Adipose tissue (tissue), 3 donors: ENCODE data around the gene KCNMB1. TPM values are rescaled to one million over a fixed set of nuclear protein-coding genes. Genes with fewer than 3 reads are reported as not detected.

ENCODE experiments used
- H3K27ac ChIP-seq: one replicate; pipeline ENCODE4 v1.5.1; 2013; ENCODE audit warnings: low read depth, low read length
- WGBS, 3 donors: extraction: QIAGEN DNeasy Blood & Tissue Kit; methylation state at CpG; one replicate each; pipeline ENCODE4 v1.1.7; 2013; 5-methylcytosine and 5-hydroxymethylcytosine counted together
- polyA plus RNA-seq, 3 donors: library from polyadenylated mRNA; stranded (reverse); fragments of 200-250 nt; gene quantifications; one replicate each; pipeline ENCODE4 v1.2.3, GENCODE V29; 2013
- donor health status: healthy with polysubstance abuse.
- donor health status: Bipolar disorder and iron deficiency.
- donor health status: healthy.

KCNMB1 gene
- polyA plus RNA-seq, 3 donors = 0.21 to 1.2 (median 0.79) TPM

DNA sequence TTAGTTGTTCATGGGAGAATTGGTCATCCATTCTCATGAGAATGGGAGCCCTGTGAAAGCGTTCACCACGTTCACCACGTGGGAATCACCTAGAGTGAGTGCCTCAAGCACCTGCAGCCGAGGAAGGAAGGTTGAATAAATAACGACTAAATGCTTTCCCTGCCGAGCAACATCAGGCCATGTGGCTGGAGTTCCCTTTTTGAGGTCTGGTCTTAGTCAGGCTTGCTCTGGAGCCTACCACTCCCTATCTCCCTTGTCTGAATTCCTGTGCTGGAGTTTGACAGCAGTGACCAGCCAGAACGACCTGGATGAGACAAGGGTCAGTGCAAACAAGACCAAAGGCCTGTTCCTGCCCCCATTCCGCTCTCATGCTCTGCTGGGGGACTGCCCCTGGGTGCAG lies 28.5 kb downstream of the KCNMB1 start:
- H3K27ac ChIP-seq = no peak overlapping the region
- 56 to 68% (median 65%) methylated on average over 8 of the region's 8 CpGs for WGBS, 3 donors

DNA sequence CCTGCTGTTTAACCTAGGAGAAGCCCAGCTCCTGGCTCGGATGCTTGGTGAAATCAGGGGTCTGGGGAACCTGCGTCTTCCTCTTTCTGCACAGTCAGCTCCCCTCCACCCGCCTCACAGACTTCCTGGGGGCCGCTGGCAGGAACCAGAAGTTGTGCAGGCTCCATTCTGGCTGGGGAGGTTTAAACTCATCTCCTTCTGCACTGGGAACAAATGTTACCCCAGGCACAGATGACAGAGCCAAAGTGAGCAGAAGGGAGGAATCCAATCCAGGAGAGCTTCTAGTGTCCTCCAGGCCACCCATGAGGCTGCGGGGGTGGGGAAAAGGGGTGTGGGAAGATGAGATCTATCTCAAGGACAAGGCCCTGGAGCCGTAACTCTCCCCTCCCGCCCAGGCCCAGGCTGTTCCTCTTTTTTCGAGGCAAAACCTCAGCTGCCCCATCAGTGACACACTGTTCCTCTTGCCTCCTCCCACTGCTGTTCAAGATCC lies 31.2 kb downstream of the KCNMB1 start:
- WGBS, 3 donors = 36 to 67% (median 37%) methylated on average over 8 of the region's 8 CpGs
- no peak overlapping the region for H3K27ac ChIP-seq

DNA sequence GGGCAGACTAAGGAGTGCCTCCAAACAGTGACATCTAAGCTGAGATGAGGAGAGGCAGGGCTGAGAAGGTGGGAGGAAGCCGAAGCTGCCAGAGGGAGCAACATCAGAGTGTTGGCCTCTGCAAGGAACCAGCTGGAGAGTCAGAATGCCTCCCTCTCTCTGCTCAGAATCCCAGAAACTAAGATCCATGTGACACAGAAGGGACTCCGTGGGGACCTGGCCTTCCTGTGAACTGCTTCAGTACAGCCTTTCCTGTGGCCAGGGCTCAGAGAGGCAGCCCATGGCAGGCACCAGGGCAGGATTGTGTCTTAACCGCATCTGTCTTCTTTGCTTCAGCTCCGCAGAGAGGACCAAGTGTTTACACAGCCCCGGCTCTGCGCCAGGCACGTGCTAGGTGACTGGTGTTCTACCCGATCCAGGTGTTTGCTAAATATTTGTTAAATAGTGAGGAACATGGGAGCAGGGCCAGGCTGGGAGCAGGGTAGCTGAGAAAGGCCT lies 33.5 kb downstream of the KCNMB1 start:
- 19 to 69% (median 52%) methylated on average over 8 of the region's 8 CpGs for WGBS, 3 donors
- no peak overlapping the region for H3K27ac ChIP-seq

DNA sequence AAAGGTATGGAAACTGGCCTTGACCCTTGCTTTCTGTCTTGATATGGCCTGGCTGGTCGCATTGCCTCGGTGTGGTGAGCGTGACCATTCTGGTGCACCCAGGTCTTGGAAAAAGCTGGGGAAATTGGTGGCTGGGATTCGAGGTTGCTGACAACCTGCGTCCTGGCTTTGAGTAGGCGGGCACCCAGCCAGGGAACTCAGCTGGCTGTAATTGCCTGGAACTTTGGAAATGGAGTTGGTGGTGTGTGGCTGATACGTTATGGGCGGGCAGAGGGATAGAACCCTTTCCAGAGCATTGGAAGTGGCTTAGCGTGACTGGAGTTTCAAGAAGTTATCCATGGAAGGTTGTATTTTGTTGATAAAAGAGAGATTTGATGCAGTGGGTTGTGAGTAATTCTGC lies 35.2 kb downstream of the KCNMB1 start:
- no peak overlapping the region for H3K27ac ChIP-seq
- WGBS, 3 donors = 65 to 84% (median 83%) methylated on average over 9 of the region's 9 CpGs

DNA sequence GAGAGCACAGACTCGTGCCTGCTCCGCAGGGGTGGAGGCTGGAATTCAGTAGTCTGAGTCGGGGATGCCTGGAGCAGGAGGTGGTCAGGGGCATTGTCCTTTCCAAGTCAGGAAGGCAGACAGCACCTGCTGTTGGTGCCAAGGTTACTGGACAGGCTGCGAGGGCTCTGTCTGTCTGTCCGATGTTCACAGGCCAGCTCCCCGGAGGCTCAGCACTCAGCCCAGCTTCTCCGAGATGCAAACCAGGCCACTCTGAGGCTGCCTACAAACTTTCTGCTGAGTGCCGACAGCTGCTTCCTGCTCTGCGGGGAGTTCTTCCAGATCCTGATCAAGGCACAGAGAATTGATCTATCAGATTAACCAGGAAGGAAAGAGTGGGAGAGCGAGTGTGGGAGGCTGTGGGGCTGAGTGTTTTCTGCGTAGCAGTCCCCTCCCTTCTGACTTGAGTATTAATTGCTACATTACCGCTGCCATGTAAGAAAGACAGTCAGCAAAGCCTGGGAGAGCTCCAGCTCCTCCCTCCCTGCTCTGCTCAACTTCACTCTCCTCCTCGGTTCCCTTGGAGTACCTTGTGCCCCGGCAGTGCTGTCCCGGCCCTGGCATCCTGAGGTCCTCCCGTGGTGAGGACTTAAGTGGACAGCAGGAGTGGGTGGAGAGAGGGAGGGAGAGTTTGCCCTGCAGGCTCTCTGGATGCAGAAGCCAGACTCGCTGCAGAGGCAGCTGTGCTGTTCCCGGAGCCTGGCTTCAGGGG lies 36.0 kb downstream of the KCNMB1 start:
- 18 to 25% (median 21%) methylated on average over 17 to 18 of the region's 18 CpGs for WGBS, 3 donors
- H3K27ac ChIP-seq = no peak overlapping the region

DNA sequence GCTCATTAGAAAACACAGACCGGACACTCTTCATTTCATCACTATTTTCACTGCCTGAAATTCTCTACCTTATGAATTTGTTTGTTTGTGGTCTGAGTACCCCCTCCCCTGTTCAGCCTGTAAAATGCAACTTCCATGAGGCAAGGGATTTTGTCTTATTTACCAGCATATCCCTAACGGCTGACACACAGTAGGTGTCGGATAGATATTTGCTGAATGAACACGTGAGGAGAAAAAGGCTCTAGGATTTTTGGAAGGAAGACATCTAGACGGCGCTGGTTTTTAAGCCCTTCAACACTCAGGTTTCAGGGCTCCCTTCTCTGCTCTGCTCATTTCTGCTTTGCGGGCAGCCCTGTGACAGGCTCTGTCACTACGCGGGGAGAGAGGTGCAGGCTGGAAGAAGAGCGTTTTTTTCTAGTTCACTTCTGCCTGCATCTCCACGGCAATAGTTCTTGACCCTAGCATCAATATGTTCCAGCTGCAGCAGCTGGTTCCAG lies 41.0 kb downstream of the KCNMB1 start:
- 34 to 48% (median 42%) methylated on average over 11 of the region's 11 CpGs for WGBS, 3 donors
- H3K27ac ChIP-seq = no peak overlapping the region

DNA sequence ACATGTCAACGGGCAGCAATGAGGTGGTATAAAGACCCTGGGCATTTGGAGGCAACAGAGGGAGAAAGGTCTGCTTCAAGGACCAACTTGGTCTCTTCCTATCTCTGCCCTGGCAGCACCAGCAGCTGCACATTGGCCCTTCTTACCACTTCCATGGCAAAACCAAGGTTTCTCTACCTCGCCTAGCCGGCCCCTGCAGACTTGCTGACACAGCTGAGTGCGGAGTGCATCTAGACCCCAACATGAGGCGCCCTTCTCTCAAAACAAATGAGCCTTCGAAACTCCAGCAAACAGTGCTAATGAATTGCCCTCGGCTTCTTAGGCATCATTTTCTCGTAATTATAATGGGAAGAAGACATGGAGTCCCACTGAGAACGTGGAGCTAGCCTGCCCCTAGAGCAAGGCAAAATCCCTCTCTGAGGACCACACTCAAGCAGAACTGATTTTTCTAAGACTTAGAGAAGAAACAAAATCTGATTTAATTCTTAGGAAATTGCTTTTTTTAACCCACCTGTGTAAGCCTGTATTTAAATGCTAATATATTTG lies 42.1 kb downstream of the KCNMB1 start:
- 62 to 94% (median 92%) methylated on average over 9 of the region's 9 CpGs for WGBS, 3 donors
- H3K27ac ChIP-seq = no peak overlapping the region

DNA sequence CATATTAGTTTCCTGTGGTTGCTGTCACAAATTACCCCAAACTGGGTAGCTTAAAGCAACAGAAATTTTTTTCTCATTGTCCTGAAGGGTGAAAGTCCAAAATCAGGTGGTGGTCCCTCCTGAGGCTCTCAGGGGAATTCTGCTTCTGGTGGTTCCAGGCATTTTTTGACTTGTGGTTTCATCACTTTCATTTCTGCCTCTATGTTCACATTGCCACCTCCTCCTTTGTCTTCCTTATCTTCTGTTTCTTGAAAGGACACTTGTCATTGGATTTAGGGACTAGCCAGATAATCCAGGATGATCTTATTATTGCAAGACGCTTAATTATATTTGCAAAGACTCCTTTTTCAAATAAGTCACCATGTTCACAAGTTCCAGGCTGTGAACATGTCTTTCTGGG lies 43.2 kb downstream of the KCNMB1 start:
- no peak overlapping the region for H3K27ac ChIP-seq
- WGBS, 3 donors = 70 to 97% (median 89%) methylated on average over 1 of the region's 1 CpG

DNA sequence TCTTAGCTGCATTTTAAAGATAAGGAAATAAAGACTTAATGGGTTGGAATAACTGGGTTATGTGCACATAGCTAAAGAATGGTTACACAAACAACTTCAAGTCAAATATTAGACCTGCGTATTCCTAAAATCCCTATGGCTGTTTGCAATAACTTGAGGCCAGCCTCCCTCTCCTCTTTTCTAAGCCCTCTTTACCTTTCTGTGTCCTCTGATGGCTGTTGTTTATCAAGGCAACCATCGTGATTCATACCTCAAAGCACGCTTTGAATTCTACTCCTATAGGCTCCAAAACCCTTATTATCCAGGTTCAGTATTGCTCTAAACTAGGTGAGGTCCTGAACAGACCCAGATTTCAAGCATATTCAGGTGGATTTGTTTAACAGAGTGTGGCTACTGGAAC lies 46.0 kb downstream of the KCNMB1 start:
- 78 to 97% (median 92%) methylated on average over 3 of the region's 3 CpGs for WGBS, 3 donors
- no peak overlapping the region for H3K27ac ChIP-seq

DNA sequence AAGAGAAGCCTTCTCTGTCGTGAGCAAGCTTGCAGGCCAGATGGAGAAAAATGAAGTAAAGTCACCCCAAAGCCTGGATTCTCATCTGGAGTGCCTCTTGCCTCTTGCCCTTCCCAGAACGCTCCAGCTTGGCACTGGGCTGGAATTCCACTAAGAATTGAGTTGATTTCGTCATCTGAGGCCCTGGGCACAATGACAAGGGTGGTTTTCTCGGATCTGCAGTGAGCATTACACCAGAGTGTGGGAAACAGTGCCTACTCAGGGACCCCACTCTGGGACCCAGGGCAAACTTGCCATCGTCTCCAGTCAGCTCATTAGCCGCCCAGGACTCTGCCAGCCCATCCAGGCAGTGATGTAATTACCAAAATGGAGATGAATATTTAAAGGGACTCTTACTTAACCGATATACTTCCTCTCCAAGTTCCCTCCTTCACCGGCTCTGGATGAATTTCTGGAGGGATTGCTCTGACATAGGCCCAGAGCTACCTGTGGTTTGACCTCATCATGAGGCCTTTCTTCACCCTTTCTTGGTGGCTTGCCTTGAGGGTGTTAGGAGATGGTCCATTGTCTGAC lies 46.9 kb downstream of the KCNMB1 start:
- H3K27ac ChIP-seq = no peak overlapping the region

DNA sequence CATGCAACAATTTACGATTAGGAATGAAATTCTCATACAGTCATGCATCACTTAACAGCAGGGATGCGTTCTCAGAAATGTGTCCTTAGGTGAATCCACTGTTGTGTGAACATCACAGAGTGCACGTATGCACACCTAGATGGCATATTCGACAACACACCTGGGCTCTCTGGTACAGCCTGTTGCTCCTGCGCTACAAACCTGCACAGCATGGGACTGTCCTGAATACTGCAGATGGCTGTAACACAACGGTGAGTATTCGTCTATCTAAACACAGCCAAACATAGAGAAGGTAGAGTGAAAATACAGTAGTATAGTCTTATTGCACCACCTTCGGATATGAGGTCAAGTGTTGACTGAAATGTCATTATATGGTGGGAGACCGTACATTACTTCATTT lies 47.6 kb downstream of the KCNMB1 start:
- WGBS, 3 donors = 86 to 95% (median 94%) methylated on average over 9 of the region's 9 CpGs

More for the DNA sequence above, 46.9 kb downstream of the KCNMB1 start:
- WGBS, 3 donors = 60 to 78% (median 67%) methylated on average over 8 of the region's 8 CpGs

DNA sequence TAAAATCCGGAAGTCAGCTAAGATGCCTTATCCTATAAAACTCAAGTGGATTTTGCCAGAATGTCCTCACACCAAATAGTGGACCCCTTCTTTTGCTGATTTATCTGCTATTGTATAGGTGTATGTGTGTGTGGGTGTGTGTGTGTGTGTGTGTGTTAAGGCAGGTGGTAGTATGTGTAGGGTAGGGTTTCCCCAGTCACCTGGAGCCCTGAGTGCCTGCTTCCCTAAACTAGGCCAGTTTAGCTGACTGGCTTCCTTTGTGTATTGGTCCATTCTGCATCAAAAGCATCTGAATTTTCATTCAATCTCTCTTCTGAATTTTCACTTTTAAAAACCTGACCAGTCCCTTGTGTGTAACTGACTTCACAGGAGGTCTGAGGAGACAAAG lies 49.4 kb downstream of the KCNMB1 start:
- 90 to 91% (median 91%) methylated on average over 1 of the region's 1 CpG for WGBS, 3 donors
- no peak overlapping the region for H3K27ac ChIP-seq

More for the DNA sequence above, 47.6 kb downstream of the KCNMB1 start:
- no peak overlapping the region for H3K27ac ChIP-seq

DNA sequence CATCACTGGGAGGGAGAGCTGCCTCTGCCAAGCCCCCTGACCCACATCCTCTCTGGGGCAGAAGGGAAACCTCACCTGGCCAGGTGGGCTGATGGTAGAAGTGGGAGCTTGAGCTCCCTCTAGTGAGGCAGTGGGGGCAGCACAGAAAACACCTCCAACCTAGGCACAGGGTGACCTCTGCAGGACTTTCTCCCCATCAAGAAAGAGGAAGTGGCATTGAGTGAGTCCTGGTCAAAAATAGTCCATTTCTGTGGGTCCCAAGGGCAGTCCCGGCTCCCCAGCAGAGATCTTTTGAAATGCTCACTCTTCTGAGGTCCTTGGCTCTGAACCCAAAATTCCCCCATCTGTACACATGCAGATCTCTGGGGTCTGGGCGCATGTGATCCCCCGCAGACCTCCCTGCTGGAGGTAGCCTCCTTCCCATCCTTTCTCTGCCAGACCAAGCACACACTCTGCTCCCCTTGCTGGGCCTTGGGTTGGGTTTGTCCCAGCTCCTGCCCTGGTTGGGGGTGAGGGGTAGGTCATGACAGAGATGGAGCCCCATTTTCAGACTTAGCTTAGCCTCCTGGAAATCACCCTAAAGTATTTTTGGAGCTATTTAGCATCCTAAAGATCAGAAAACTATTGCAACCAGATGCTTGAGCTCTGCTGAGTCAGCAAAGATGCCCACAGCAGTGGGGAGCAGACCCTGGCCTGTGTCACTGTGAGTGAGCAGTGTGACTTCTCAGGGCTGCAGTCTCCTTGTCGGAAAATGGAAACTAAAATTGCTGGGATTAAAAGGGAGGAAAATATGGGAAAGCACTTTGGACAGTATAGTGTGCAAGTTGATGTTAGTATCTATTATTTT lies 50.0 kb downstream of the KCNMB1 start:
- 74 to 84% (median 80%) methylated on average over 4 of the region's 4 CpGs for WGBS, 3 donors
- no peak overlapping the region for H3K27ac ChIP-seq

DNA sequence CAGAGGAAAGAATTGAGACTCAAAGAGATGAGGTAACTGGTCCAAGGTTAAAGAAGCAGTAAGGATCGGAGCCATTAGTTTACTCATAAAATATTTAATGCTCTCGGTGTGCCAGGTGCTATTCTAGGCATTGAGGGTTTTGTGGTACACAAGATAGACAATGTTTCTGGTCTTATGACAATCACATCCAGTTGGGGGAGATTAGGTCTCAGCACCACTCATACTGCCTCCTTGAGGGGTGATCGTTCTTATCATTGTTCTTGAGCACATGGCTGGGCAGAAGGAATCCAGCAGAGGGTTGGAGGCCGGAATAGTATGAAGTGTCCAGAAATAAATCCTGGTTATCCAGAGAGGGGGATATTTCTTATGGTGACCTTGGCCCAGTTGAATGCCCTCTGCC lies 50.9 kb downstream of the KCNMB1 start:
- WGBS, 3 donors = 74 to 83% (median 79%) methylated on average over 4 of the region's 4 CpGs
- H3K27ac ChIP-seq = no peak overlapping the region

DNA sequence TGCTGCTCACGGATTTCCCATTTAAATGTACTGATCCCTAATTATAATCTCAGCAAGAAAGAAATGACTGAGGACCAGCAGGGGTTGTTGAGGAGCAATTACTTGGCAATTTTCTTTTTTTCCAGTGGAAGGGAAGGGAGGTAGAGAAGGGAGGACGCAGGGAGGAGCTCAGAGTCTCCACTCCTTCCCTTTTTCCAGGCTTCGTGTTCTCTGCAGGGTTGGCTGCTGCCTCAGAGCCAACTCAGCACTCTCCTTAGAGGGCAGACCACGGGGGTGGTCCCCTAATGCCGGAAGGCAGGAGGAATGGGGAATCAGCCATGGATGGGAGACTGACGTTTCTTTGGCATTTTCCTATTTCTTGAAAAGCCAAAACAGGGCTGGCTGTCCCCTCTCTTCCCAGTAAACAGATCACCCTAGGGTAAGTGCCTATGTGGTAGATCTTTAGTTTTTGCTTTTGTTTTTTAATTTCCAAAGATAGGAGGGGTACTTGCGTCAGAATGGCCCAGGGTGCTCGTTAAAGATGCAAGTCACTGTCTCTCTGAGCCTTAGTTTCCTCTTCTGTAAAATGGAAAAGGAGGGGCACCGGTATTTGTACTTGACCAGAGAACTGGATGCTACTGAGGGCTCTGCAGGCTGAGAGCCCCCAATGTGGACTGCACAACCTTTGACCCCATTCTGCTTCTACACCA lies 52.0 kb downstream of the KCNMB1 start:
- 40 to 54% (median 48%) methylated on average over 9 of the region's 9 CpGs for WGBS, 3 donors

DNA sequence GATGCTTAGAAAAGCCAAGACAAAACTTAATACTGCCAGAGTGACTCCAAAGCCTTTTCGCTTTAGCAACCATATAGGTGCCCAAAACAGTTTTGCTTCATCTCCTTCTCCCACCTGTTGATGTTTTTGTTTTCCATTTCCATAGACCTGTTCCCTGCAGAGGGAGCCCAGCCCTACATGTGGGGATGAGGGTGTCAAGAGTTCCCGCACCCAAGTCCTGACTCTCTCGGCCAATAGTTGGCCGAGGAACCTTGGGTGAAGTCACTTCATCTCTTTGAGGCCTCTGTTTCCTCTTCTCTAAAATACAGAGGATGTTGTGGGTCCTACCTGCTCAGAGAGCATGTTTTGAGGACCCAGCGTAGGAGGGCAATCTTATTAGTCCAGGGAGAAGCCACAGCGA lies 53.1 kb downstream of the KCNMB1 start:
- H3K27ac ChIP-seq = no peak overlapping the region
- WGBS, 3 donors = 71 to 87% (median 82%) methylated on average over 6 of the region's 6 CpGs

More for the DNA sequence above, 52.0 kb downstream of the KCNMB1 start:
- no peak overlapping the region for H3K27ac ChIP-seq

DNA sequence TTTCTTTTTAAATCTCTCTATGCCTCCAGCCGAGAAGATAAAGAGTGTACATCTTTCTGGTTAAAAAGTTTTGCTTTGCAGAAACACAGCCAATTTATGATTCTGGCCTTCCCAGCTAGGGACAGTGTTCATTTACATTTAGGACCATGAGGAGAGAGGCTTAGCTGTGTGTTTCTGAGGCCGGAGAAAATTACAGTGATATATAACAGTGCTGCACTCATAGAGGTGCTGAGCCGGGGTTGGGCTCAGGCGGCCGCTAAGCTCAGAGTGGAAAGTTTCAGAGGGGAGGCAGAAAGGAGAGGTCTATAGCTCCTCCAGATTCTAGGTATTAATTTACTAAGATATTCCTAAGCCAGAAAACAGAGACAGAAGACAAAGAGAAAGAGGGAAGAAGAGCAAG lies 54.5 kb downstream of the KCNMB1 start:
- WGBS, 3 donors = 72 to 83% (median 72%) methylated on average over 5 of the region's 5 CpGs
- no peak overlapping the region for H3K27ac ChIP-seq
